Karpas-422 (cell line): ENCODE data around the gene FHIT. TPM values are rescaled to one million over a fixed set of nuclear protein-coding genes. Genes with fewer than 3 reads are reported as not detected.
A peak's percentile ranks its signal among the peaks of the same experiment; 100 is the strongest.

ENCODE experiments used
- DNase-seq: peaks from one replicate; pipeline ENCODE4 v3.0.0-alpha.2; 2015
- H2AFZ ChIP-seq: fragments of 200-600 bp; sonication (generic); 2 replicates; pipeline ENCODE4 v1.6.1; 2014; ENCODE audit warnings: antibody characterized with exemption, low read length, mixed read lengths
- H3K27ac ChIP-seq: fragments of 200-600 bp; sonication (generic); 2 replicates; pipeline ENCODE4 v1.5.1; 2014; ENCODE audit warnings: mild to moderate bottlenecking, low read length, moderate library complexity
- H3K27me3 ChIP-seq: fragments of 200-600 bp; sonication (generic); 2 replicates; pipeline ENCODE4 v1.6.1; 2014; ENCODE audit warnings: low read length, mixed read lengths
- H3K36me3 ChIP-seq: fragments of 200-600 bp; sonication (generic); 2 replicates; pipeline ENCODE4 v1.6.1; 2014; ENCODE audit warnings: low read length, mixed read lengths; ENCODE audit not compliant: insufficient read depth
- H3K4me1 ChIP-seq: fragments of 200-600 bp; sonication (generic); 2 replicates; pipeline ENCODE4 v1.6.1; 2014; ENCODE audit warnings: mild to moderate bottlenecking, low read length, mixed read lengths
- H3K4me2 ChIP-seq: fragments of 200-600 bp; sonication (generic); 2 replicates; pipeline ENCODE4 v1.6.1; 2014; ENCODE audit warnings: low read length, low read depth, mild to moderate bottlenecking; ENCODE audit not compliant: poor library complexity, severe bottlenecking
- H3K4me3 ChIP-seq: fragments of 200-600 bp; sonication (generic); 2 replicates; pipeline ENCODE4 v1.5.1; 2014; ENCODE audit warnings: mild to moderate bottlenecking, antibody characterized with exemption, low read length, mixed read lengths
- H3K79me2 ChIP-seq: fragments of 200-600 bp; sonication (generic); 2 replicates; pipeline ENCODE4 v1.6.1; 2014; ENCODE audit warnings: mild to moderate bottlenecking, low read length, mixed read lengths
- H3K9ac ChIP-seq: fragments of 200-600 bp; sonication (generic); 2 replicates; pipeline ENCODE4 v1.6.0; 2014; ENCODE audit warnings: low read length
- H3K9me2 ChIP-seq: fragments of 200-600 bp; sonication (generic), shearing (Covaris generic); replicated peaks from 2 replicates; pipeline ENCODE4 v1.6.0; 2014; ENCODE audit warnings: mild to moderate bottlenecking, low read length, moderate library complexity; ENCODE audit not compliant: insufficient read depth
- H3K9me3 ChIP-seq: fragments of 300-700, 200-600 bp; sonication (generic); 2 replicates; pipeline ENCODE4 v1.6.1; 2014; ENCODE audit warnings: low read length, mixed read lengths
- H4K20me1 ChIP-seq: fragments of 200-600 bp; sonication (generic); 2 replicates; pipeline ENCODE4 v1.6.1; 2014; ENCODE audit warnings: mild to moderate bottlenecking, antibody characterized with exemption, low read length, low read depth; ENCODE audit not compliant: insufficient read depth
- total RNA-seq: library from RNA; depleted of rRNA; stranded (reverse); fragments of >200 nt; shearing (Covaris generic); gene quantifications from 2 replicates; pipeline ENCODE4 v1.2.3, GENCODE V29; 2014; ENCODE audit warnings: low replicate concordance; rRNA removed

Gene FHIT
- not detected in 2 replicates for total RNA-seq

GRCh38 chr3:61251174-61251972 is at the start of gene FHIT:
Gene FHIT, minus strand, starts transcription at chr3:61251452.
- Histone ChIP-seq H3K9me2 (no peaks in the 10 kb centered on the region), H2AFZ (no peak within 1 kb of the TSS), H3K27ac (no peak within 1 kb of the TSS), H3K9me3 (peaks cover 3% of the 10 kb centered on the region), H3K9ac (no peak within 1 kb of the TSS), H3K4me2 (peak within 1 kb of the TSS; percentile 40), H3K4me1 (no peaks in the 10 kb centered on the region), H3K36me3 (no peaks in the 10 kb centered on the region), H3K79me2 (no peaks in the 10 kb centered on the region), H4K20me1 (no peaks in the 10 kb centered on the region), H3K27me3 (no peaks in the 10 kb centered on the region), H3K4me3 (no peak within 1 kb of the TSS)
- DNase-seq: peak; percentile 54

DNA sequence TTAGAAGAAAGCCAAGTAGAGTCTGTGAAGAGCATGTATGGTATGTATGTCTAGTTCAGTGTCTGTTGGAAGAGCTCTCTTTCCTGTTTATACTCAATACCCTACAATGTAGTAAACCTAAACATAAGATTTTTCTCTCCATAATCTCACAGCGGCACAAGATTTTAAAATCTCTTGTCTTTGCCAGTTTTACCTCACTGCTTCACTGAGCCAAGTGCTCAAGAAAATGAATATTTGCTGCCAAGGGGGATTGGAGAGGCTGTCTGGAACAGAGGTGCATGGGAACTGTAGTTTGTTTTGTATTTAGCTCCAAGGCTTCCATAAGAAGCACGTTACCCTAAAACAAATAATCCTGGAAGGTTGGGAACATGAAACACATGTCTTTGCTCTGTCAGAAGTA is 49.5 kb upstream of the FHIT start:
- Histone ChIP-seq H3K4me1 (no peaks in the 10 kb centered on the region), H4K20me1 (no peaks in the 10 kb centered on the region), H3K4me2 (no peak overlapping the region), H3K27me3 (no peaks in the 10 kb centered on the region), H3K9me3 (peaks cover 14% of the 10 kb centered on the region; the same call in 1 of the 2 replicates), H3K27ac (no peak overlapping the region), H3K9ac (no peak overlapping the region), H3K4me3 (no peak overlapping the region), H3K36me3 (no peaks in the 10 kb centered on the region), H2AFZ (no peak overlapping the region), H3K9me2 (no peaks in the 10 kb centered on the region), H3K79me2 (no peaks in the 10 kb centered on the region)
- no peak for DNase-seq

DNA sequence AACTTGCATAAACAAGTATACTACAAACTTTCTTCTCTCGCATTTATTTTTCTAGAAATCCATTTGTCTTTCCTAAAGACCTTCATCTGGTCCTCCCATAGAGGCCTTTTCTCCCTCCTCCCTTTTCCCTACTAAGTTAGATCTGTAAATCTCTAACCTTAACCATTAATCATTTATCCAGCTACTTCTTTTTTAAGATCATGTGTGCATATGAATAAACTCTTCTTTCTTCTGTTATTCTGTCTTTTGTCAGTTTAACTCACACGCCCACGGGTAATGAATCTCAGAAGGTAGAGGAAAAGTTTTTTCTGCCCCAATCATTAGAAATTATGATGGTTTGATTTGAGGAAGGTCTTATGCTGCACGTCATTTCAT is 48.7 kb upstream of the FHIT start:
- Histone ChIP-seq H3K9ac (no peak overlapping the region), H3K36me3 (no peaks in the 10 kb centered on the region), H3K27me3 (no peaks in the 10 kb centered on the region), H3K4me1 (no peaks in the 10 kb centered on the region), H3K9me3 (peaks cover 13% of the 10 kb centered on the region; the same call in 1 of the 2 replicates), H3K27ac (no peak overlapping the region), H3K9me2 (no peaks in the 10 kb centered on the region), H3K79me2 (no peaks in the 10 kb centered on the region), H3K4me2 (no peak overlapping the region), H4K20me1 (no peaks in the 10 kb centered on the region), H2AFZ (no peak overlapping the region), H3K4me3 (no peak overlapping the region)
- no peak for DNase-seq

DNA sequence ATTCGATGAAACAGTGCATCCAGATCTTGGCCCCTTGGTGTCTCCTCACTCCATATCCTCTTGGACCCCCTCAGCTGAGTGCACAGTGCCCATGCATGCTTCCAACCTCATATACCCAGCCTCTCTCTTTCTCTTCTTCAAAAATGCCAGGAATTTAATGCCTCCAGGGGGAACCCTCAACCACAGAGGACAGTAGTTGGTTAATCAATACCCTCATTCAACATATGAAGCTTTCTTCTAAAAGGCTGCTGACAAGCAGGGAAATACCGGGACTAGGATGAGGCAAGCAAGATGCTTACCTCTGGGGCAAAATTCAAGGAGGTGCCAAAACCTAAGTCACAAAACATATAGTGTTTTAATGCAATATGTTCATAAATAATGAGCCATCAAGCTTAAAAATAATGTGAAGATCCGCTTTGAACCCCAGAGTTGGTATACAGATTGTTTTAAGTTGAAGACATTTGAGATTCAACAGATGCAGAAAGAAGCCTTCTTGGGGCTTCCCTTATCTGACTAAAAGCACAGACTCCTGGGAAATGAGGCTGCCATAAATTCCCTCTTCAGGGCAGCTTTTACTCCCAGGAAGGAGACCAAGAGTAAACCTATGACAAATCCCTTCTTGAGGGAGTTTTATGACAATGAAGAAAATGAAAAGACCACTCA is 48.2 kb upstream of the FHIT start:
- Histone ChIP-seq H3K36me3 (no peaks in the 10 kb centered on the region), H3K9me3 (peaks cover 11% of the 10 kb centered on the region; the same call in 1 of the 2 replicates), H3K9ac (no peak overlapping the region), H3K79me2 (no peaks in the 10 kb centered on the region), H2AFZ (no peak overlapping the region), H3K27ac (no peak overlapping the region), H3K4me3 (no peak overlapping the region), H3K4me1 (no peaks in the 10 kb centered on the region), H3K9me2 (no peaks in the 10 kb centered on the region), H3K4me2 (no peak overlapping the region), H3K27me3 (no peaks in the 10 kb centered on the region), H4K20me1 (no peaks in the 10 kb centered on the region)
- no peak for DNase-seq

- no peaks in the 10 kb centered on the region for H3K9me2 ChIP-seq
- no peak overlapping the region for H3K4me3 ChIP-seq
- no peaks in the 10 kb centered on the region for H3K27me3 ChIP-seq
- H3K9ac ChIP-seq: no peak overlapping the region
- no peak overlapping the region for H3K27ac ChIP-seq
- no peaks in the 10 kb centered on the region for H3K4me1 ChIP-seq
- H3K36me3 ChIP-seq: no peaks in the 10 kb centered on the region
- H3K79me2 ChIP-seq: no peaks in the 10 kb centered on the region
- H3K4me2 ChIP-seq: no peak overlapping the region
- no peak for DNase-seq
- peaks cover 8% of the 10 kb centered on the region; the same call in 1 of the 2 replicates for H3K9me3 ChIP-seq
- H2AFZ ChIP-seq: no peak overlapping the region
- H4K20me1 ChIP-seq: no peaks in the 10 kb centered on the region
These were observed 46.6 kb upstream of the FHIT start for GRCh38 chr3:61297821-61298220.

- Histone ChIP-seq H3K9me2 (no peaks in the 10 kb centered on the region), H3K4me3 (no peak overlapping the region), H3K9ac (no peak overlapping the region)
These were observed 37.2 kb upstream of the FHIT start for GRCh38 chr3:61288446-61288845.

GRCh38 chr3:61283876-61284275 is 32.6 kb upstream of the FHIT start:
- Histone ChIP-seq H3K4me1 (no peaks in the 10 kb centered on the region), H3K4me3 (no peak overlapping the region), H3K9me2 (no peaks in the 10 kb centered on the region), H3K9ac (no peak overlapping the region), H3K4me2 (no peak overlapping the region), H3K27ac (no peak overlapping the region), H3K27me3 (no peaks in the 10 kb centered on the region), H3K9me3 (peaks cover 31% of the 10 kb centered on the region), H2AFZ (no peak overlapping the region), H3K79me2 (no peaks in the 10 kb centered on the region), H3K36me3 (no peaks in the 10 kb centered on the region), H4K20me1 (no peaks in the 10 kb centered on the region)
- no peak for DNase-seq

More at GRCh38 chr3:61288446-61288845, 37.2 kb upstream of the FHIT start:
- Histone ChIP-seq H4K20me1 (no peaks in the 10 kb centered on the region), H3K9me3 (peaks cover 17% of the 10 kb centered on the region; the same call in 1 of the 2 replicates), H2AFZ (no peak overlapping the region), H3K27ac (no peak overlapping the region), H3K4me1 (no peaks in the 10 kb centered on the region), H3K36me3 (no peaks in the 10 kb centered on the region), H3K4me2 (no peak overlapping the region), H3K79me2 (no peaks in the 10 kb centered on the region), H3K27me3 (no peaks in the 10 kb centered on the region)
- no peak for DNase-seq

GRCh38 chr3:61278713-61279112 is 27.5 kb upstream of the FHIT start:
- Histone ChIP-seq H3K9me2 (no peaks in the 10 kb centered on the region), H4K20me1 (no peaks in the 10 kb centered on the region), H3K9me3 (peaks cover 36% of the 10 kb centered on the region), H3K9ac (no peak overlapping the region), H3K36me3 (no peaks in the 10 kb centered on the region), H3K4me2 (no peak overlapping the region), H3K79me2 (no peaks in the 10 kb centered on the region), H3K27me3 (no peaks in the 10 kb centered on the region), H3K4me3 (no peak overlapping the region), H3K4me1 (no peaks in the 10 kb centered on the region), H3K27ac (no peak overlapping the region), H2AFZ (no peak overlapping the region)
- no peak for DNase-seq
